Measurements from ENCODE around the gene CEP57. TPM values are rescaled to one million over a fixed set of nuclear protein-coding genes. Genes with fewer than 3 reads are reported as not detected.

The CEP57 gene
- total and polyA plus RNA-seq, 2 of the 13 experiments (the other 11 are each of a cell fraction or from before 2014, with no cell fraction given): 34.3 to 59.4 TPM

- TF ChIP-seq GLI4 (CRISPR knock-in tag; IDR thresholded peaks at IDR 0.05; ENCODE audit: borderline replicate concordance) (no peak), ZNF687 (CRISPR knock-in tag; IDR thresholded peaks at IDR 0.05) (no peak), IRF9 (CRISPR knock-in tag; IDR thresholded peaks at IDR 0.05; ENCODE audit: borderline replicate concordance) (no peak), ZNF362 (CRISPR knock-in tag; IDR thresholded peaks at IDR 0.05; ENCODE audit: borderline replicate concordance) (no peak), EEA1 (CRISPR knock-in tag; IDR thresholded peaks at IDR 0.05; ENCODE audit: borderline replicate concordance) (no peak), ZNF709 (CRISPR knock-in tag; IDR thresholded peaks at IDR 0.05) (peak; percentile 91; the same call in 1 of the 2 replicates), MYNN (CRISPR knock-in tag; IDR thresholded peaks at IDR 0.05; ENCODE audit: low read depth) (no peak), ERF (CRISPR knock-in tag; IDR thresholded peaks at IDR 0.05) (no peak), ETS1 (CRISPR knock-in tag; IDR thresholded peaks at IDR 0.05) (no peak), HOXA3 (CRISPR knock-in tag; IDR thresholded peaks at IDR 0.05) (no peak), ZIK1 (CRISPR knock-in tag; IDR thresholded peaks at IDR 0.05; ENCODE audit: borderline replicate concordance, low read depth) (no peak), MEIS2 (CRISPR knock-in tag; IDR thresholded peaks at IDR 0.05) (no peak), ZNF318 (CRISPR knock-in tag; IDR thresholded peaks at IDR 0.05) (no peak)
Observed at GRCh38 chr11:95788921-95789505, 1.3 kb upstream of the CEP57 start (continued).
